Measurements from ENCODE around the gene NUP37.
A peak's percentile ranks its signal among the peaks of the same experiment; 100 is the strongest.
"Not testable (repeated sequence)": the region's sequence is repeated elsewhere in the genome, so short reads cannot be mapped to it uniquely, and the experiment has no call there.

The NUP37 gene

GRCh38 chr12:102119674-102120563 lies at the start of gene NUP37, which contains the start of gene PARPBP:
TSS of gene NUP37 (minus strand) at chr12:102120114. CDS start at chr12:102118518, 1,596 bp downstream.
TSS of gene PARPBP (plus strand) at chr12:102120183. CDS start at chr12:102123889, 3,706 bp downstream.
- DNase-seq (ENCODE audit: low read depth in 2 of 2): peak; percentile 84 to 85

GRCh38 chr12:102167821-102168604 lies 48.1 kb upstream of the NUP37 start:
- DNase-seq (ENCODE audit: low read depth in 2 of 2): no peak

- no peak for DNase-seq (ENCODE audit: low read depth in 2 of 2)
These were observed 43.5 kb upstream of the NUP37 start for GRCh38 chr12:102163383-102163782.

GRCh38 chr12:102155206-102155605 lies 35.3 kb upstream of the NUP37 start:
- DNase-seq (ENCODE audit: low read depth in 2 of 2): not testable (repeated sequence)

- not testable (repeated sequence) for DNase-seq (ENCODE audit: low read depth in 2 of 2)
These were observed 27.2 kb upstream of the NUP37 start for GRCh38 chr12:102147062-102147587.

GRCh38 chr12:102144221-102144620 lies 24.3 kb upstream of the NUP37 start:
- no peak for DNase-seq (ENCODE audit: low read depth in 2 of 2)

GRCh38 chr12:102142866-102143373 lies 23.0 kb upstream of the NUP37 start:
- DNase-seq (ENCODE audit: low read depth in 2 of 2): not testable (repeated sequence)

GRCh38 chr12:102137619-102138018 lies 17.7 kb upstream of the NUP37 start:
- DNase-seq (ENCODE audit: low read depth in 2 of 2): not testable (repeated sequence)

- not testable (repeated sequence) for DNase-seq (ENCODE audit: low read depth in 2 of 2)
These were observed 11.5 kb upstream of the NUP37 start for GRCh38 chr12:102131442-102131841.

- DNase-seq (ENCODE audit: low read depth in 2 of 2): not testable (repeated sequence)
These were observed 10.8 kb upstream of the NUP37 start for GRCh38 chr12:102130720-102131119.

GRCh38 chr12:102121328-102121727 lies 1.4 kb upstream of the NUP37 start:
- DNase-seq (ENCODE audit: low read depth in 2 of 2): not testable (repeated sequence)

- no peak for DNase-seq (ENCODE audit: low read depth in 2 of 2)
These were observed 972 bp upstream of the NUP37 start for GRCh38 chr12:102120886-102121285.

GRCh38 chr12:102120564-102120873 lies 605 bp upstream of the NUP37 start:
- no peak for DNase-seq (ENCODE audit: low read depth in 2 of 2)

- DNase-seq (ENCODE audit: low read depth in 2 of 2): no peak
These were observed 1.0 kb downstream of the NUP37 start for GRCh38 chr12:102118874-102119273.

- DNase-seq (ENCODE audit: low read depth in 2 of 2): no peak
These were observed 3.5 kb downstream of the NUP37 start for GRCh38 chr12:102116392-102116791.

GRCh38 chr12:102114212-102114611 lies 5.7 kb downstream of the NUP37 start:
- DNase-seq (ENCODE audit: low read depth in 2 of 2): no peak

- no peak for DNase-seq (ENCODE audit: low read depth in 2 of 2)
These were observed 9.1 kb downstream of the NUP37 start for GRCh38 chr12:102110782-102111181.

- no peak for DNase-seq (ENCODE audit: low read depth in 2 of 2)
These were observed 11.9 kb downstream of the NUP37 start for GRCh38 chr12:102107970-102108369.

GRCh38 chr12:102106905-102107304 lies 13.0 kb downstream of the NUP37 start:
- DNase-seq (ENCODE audit: low read depth in 2 of 2): no peak

GRCh38 chr12:102096855-102097254 lies 23.1 kb downstream of the NUP37 start:
- no peak for DNase-seq (ENCODE audit: low read depth in 2 of 2)

GRCh38 chr12:102095677-102096263 lies 24.1 kb downstream of the NUP37 start:
- DNase-seq (ENCODE audit: low read depth in 2 of 2): no peak

- DNase-seq (ENCODE audit: low read depth in 2 of 2): no peak
These were observed 26.6 kb downstream of the NUP37 start for GRCh38 chr12:102093319-102093718.
